Mucosa of rectum (tissue), 2 donors: ENCODE data around the gene TDRD1.

ENCODE experiments used
- H3K27ac ChIP-seq, 2 donors: one replicate each; pipeline ENCODE4 v1.7.0; 2013; ENCODE audit warnings: inconsistent platforms in 2 of 2, low read depth in 2 of 2, low read length in 2 of 2
- H3K27me3 ChIP-seq, 2 donors: one replicate each; pipeline ENCODE4 v1.7.0; 2013; ENCODE audit warnings: low read length in 2 of 2; ENCODE audit not compliant: control insufficient read depth in 2 of 2, insufficient read depth in 2 of 2
- H3K36me3 ChIP-seq, 2 donors: one replicate each; pipeline ENCODE4 v1.7.0; 2013; ENCODE audit warnings: low read length in 2 of 2; ENCODE audit not compliant: control insufficient read depth in 2 of 2, insufficient read depth in 2 of 2
- H3K4me1 ChIP-seq, 2 donors: one replicate each; pipeline ENCODE4 v1.7.0; 2013; ENCODE audit warnings: low read length in 2 of 2, mild to moderate bottlenecking in 1 of 2; ENCODE audit not compliant: control insufficient read depth in 2 of 2, insufficient read depth in 2 of 2
- H3K4me3 ChIP-seq, 2 donors: one replicate each; pipeline ENCODE4 v1.7.0; 2013; ENCODE audit warnings: low read length in 2 of 2
- H3K9ac ChIP-seq, 2 donors: one replicate each; pipeline ENCODE4 v1.7.0; 2013; ENCODE audit warnings: low read length in 2 of 2, low read depth in 1 of 2, mild to moderate bottlenecking in 1 of 2
- H3K9me3 ChIP-seq, 2 donors: one replicate each; pipeline ENCODE4 v1.7.0; 2013; ENCODE audit warnings: low read length in 2 of 2; ENCODE audit not compliant: control insufficient read depth in 2 of 2
- donor health status: healthy.
- donor health status: Normal muscosa, but diverticular disease.

TDRD1 gene

DNA sequence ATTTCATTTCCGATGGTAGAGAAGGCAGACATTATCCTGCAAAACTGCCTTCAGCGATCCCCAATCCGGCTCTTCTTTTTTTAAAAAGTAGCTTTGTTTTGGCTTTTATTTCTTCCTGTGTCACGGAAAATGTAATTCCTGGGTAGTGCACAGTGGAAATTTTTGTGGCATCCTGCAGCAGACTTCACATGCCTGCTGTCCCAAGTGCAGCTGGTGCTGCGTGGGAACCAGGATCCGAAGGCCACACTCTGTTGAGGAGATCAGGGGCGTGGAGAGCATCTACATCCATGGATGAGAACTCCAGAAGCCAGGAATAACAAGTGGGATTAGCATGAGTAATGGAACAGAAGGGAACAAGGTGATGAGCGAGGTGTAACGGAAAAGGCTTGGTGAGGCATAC lies 64.5 kb downstream of the TDRD1 start:
- Histone ChIP-seq H3K27me3 (peaks cover 34 to 41% of the 10 kb centered on the region in 2 donors), H3K9me3 (no peaks in the 10 kb centered on the region), H3K9ac (no peak overlapping the region), H3K36me3 (no peaks in the 10 kb centered on the region), H3K4me1 (peaks cover 7 to 12% of the 10 kb centered on the region in 2 donors), H3K27ac (no peak overlapping the region), H3K4me3 (no peak overlapping the region)

DNA sequence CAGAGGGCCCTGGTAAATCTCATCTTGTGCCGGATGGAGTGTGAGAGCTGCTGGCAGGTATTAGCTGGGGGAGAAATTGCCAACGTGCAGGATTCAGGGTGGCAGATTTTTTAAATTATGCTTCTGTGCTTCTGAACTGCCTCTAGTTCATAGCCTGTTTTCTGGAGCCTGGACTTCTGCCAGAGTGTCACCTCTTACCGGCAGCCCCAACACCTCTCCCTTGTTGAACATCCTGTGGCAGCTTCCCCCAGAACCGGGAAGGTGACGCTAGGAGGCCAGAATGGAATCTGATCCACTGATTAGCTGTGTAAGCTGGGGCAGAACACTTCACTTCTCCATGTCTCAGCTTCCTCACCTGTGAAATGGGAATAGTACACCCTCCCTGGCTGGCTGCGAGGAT lies 65.0 kb downstream of the TDRD1 start:
- no peak overlapping the region for H3K9ac ChIP-seq
- H3K36me3 ChIP-seq: no peaks in the 10 kb centered on the region
- peaks cover 5 to 12% of the 10 kb centered on the region in 2 donors for H3K4me1 ChIP-seq
- peaks cover 31 to 41% of the 10 kb centered on the region in 2 donors for H3K27me3 ChIP-seq
- no peak overlapping the region for H3K27ac ChIP-seq
- no peak overlapping the region for H3K4me3 ChIP-seq
- no peaks in the 10 kb centered on the region for H3K9me3 ChIP-seq

DNA sequence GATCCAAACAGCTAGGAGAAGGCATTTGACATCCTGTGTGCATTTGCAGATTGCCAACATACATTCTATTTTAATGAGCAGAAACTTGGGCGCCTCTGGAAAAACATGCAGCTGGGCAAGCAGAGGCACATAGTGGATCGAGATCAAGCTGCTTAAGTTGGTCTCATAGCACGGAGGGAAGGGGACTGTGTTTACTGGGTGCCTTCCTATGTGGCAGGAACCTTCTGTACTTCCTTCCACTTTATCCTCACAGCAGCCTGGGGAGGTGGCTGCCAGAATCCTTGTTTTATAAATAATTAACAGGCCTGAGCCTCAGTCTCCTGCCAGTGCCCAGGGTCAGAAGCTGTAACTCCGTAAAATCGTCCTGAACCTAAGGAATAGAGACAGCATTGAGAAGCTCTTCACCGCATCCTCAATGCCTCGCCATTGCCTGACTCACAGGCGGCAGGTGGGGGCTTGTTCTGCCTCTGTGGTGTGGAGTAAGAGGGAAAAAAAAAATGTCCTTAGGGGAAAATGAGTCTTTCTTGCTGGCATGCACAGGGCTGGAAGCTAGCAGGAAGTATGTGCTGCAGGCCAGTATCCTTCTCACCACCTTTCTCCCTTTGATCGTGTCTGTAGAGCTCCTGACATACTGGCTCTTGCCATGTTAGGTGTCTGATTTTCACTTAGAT lies 66.1 kb downstream of the TDRD1 start:
- Histone ChIP-seq H3K36me3 (no peaks in the 10 kb centered on the region), H3K27me3 (peaks cover 24 to 35% of the 10 kb centered on the region in 2 donors), H3K27ac (no peak overlapping the region), H3K9me3 (no peaks in the 10 kb centered on the region), H3K9ac (no peak overlapping the region), H3K4me1 (peaks cover 0 to 12% of the 10 kb centered on the region in 2 donors), H3K4me3 (no peak overlapping the region)

DNA sequence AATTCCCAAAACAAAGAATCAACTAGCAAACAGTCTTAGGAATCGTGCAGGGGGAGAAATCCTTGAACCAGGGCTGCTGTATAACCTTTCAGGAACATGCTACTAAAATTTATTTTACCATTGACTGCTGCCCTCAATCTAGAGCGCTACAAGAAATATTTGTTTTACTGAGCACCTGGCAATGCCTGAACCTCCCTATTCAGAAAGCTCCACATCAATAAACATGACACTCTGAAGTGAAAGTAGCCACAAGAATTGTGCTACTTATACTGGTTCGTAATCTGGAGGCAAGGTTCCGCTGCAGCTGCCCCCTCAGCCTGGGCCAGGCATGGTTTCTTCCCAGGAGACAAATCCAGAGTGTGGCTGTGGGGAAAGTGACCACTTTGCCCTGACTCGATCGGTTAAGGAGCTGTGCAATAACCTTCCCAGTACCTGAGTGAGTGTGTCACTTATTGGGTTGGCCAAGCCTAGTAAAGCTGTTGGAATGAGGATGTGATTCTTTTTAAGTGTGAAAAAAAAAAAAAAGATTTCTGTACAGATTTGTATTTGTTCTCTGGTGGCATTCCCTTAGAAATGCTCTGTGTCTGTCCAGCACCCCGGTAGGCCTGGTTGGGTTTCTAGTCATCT lies 67.6 kb downstream of the TDRD1 start:
- peak overlapping the region in 1 of 2 donors; percentile 31 for H3K27ac ChIP-seq
- H3K27me3 ChIP-seq: peaks cover 19 to 26% of the 10 kb centered on the region in 2 donors
- no peaks in the 10 kb centered on the region for H3K9me3 ChIP-seq
- H3K9ac ChIP-seq: peak overlapping the region in 1 of 2 donors; percentile 30
- no peaks in the 10 kb centered on the region for H3K36me3 ChIP-seq
- H3K4me3 ChIP-seq: peak overlapping the region; percentile 57 to 59
- peaks cover 0 to 12% of the 10 kb centered on the region in 2 donors for H3K4me1 ChIP-seq

DNA sequence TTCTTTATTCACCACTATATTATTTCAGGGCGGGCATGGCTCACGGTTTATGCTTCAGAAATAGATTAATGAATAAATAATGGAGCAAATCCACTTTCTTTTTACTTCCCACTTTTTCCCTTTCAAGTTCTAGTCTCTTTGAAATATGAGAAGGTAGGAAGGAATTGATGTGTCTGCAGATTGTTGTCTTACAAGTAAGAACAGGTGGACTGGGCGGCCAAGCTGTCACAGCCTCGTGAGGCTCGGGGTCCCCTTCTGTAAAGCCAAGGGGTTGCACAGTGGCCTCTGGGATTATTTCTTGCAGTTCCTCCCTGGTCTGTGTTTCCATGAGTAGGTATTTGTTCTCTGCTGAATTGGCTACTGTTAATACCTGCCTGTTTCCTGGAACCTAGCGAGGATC lies 71.1 kb downstream of the TDRD1 start:
- Histone ChIP-seq H3K27ac (no peak overlapping the region), H3K27me3 (peaks cover 2 to 6% of the 10 kb centered on the region in 2 donors), H3K36me3 (no peaks in the 10 kb centered on the region), H3K9me3 (no peaks in the 10 kb centered on the region), H3K4me1 (peaks cover 0 to 6% of the 10 kb centered on the region in 2 donors), H3K9ac (no peak overlapping the region), H3K4me3 (no peak overlapping the region)

DNA sequence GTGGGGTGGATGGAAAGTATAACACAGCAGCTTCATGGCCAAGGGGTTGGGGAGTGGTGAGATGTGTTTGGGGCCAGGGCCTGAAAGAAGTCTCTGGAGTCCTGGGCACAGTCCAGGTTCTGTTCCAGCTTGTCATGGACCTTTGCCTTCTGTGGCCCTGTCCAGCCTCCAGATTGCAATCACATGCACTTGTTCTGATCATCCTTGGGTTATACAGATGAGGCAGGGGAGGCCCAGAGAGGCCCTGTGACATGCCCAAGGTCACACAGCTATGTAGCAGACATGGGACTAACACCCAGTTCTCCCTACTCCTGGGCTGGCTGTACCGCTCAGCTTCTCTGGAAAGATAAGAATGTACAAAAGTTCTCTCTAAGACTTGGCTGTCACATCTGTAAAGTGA lies 71.6 kb downstream of the TDRD1 start:
- Histone ChIP-seq H3K9ac (no peak overlapping the region), H3K27ac (no peak overlapping the region), H3K4me3 (no peak overlapping the region), H3K9me3 (no peaks in the 10 kb centered on the region), H3K36me3 (no peaks in the 10 kb centered on the region), H3K4me1 (peaks cover 0 to 1% of the 10 kb centered on the region in 2 donors), H3K27me3 (peaks cover 0 to 3% of the 10 kb centered on the region in 2 donors)

DNA sequence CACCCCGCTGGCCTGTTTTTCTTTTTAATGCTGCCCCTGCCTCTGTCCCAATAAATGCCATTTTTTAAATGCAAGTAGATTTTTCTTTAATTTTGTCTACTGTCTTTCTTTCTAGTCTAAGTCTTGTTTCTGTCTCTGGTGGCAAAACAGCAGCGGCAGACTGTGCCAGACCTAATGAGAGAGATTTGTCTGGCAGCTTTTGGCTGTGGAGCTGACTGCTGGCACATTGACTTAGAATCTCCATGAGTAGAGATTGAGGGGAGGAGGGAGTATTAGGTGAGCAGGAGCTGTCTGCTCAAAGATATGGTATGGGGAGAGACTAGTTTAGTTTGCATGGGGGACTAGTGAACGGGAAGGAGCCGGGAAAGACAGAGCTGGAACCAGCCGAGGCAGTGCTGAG lies 72.9 kb downstream of the TDRD1 start:
- no peaks in the 10 kb centered on the region for H3K36me3 ChIP-seq

DNA sequence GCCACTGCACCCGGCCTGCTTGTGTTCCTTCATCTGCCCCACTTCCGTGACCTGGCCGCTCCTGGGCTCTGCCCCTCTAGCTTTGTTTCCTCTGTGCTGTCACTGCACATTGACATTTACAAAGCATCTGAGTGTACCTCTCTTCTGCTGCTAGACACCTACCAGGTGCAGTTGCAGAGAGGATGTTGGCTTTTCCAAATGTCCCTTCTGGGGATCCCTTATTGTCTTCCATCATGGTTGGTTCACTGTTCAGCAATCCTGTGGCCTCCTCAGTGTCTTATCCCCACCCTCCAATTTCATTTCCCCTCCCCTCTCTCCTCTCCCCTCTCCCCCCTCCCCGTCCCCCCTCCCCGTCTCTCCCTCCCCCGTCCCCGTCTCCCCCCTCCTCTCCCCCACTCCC lies 73.7 kb downstream of the TDRD1 start:
- Histone ChIP-seq H3K27me3 (peaks cover 0 to 3% of the 10 kb centered on the region in 2 donors), H3K4me3 (no peak overlapping the region), H3K27ac (no peak overlapping the region), H3K9ac (no peak overlapping the region), H3K9me3 (no peaks in the 10 kb centered on the region), H3K36me3 (no peaks in the 10 kb centered on the region), H3K4me1 (peaks cover 3 to 7% of the 10 kb centered on the region in 2 donors)

More for the DNA sequence above, 72.9 kb downstream of the TDRD1 start:
- no peaks in the 10 kb centered on the region for H3K9me3 ChIP-seq
- no peak overlapping the region for H3K4me3 ChIP-seq
- H3K27ac ChIP-seq: no peak overlapping the region
- no peaks in the 10 kb centered on the region for H3K4me1 ChIP-seq
- no peak overlapping the region for H3K9ac ChIP-seq
- peaks cover 0 to 3% of the 10 kb centered on the region in 2 donors for H3K27me3 ChIP-seq

DNA sequence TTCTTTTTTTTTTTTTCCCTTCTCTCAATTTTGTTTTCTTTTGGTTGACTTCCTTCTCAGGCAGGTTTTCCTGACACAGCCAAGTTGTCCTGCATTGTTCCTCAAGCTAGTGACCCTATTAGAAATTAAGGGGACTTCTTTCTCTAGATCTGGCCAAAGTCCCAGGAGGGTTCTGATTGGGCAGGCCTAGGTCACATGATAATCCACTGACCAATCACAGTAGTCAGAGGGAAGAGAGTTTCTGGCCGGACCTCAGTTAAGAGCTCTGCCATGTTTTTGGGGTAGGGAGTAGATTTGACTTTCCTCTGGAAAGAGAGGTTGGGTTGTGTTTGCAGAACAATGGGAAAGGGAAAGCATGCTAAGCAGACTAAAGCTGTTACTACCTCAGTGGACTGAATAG lies 76.1 kb downstream of the TDRD1 start:
- no peaks in the 10 kb centered on the region for H3K9me3 ChIP-seq
- no peaks in the 10 kb centered on the region for H3K36me3 ChIP-seq
- H3K27me3 ChIP-seq: peaks cover 0 to 3% of the 10 kb centered on the region in 2 donors
- H3K27ac ChIP-seq: no peak overlapping the region
- peaks cover 3 to 12% of the 10 kb centered on the region in 2 donors for H3K4me1 ChIP-seq
- H3K4me3 ChIP-seq: no peak overlapping the region
- H3K9ac ChIP-seq: no peak overlapping the region

DNA sequence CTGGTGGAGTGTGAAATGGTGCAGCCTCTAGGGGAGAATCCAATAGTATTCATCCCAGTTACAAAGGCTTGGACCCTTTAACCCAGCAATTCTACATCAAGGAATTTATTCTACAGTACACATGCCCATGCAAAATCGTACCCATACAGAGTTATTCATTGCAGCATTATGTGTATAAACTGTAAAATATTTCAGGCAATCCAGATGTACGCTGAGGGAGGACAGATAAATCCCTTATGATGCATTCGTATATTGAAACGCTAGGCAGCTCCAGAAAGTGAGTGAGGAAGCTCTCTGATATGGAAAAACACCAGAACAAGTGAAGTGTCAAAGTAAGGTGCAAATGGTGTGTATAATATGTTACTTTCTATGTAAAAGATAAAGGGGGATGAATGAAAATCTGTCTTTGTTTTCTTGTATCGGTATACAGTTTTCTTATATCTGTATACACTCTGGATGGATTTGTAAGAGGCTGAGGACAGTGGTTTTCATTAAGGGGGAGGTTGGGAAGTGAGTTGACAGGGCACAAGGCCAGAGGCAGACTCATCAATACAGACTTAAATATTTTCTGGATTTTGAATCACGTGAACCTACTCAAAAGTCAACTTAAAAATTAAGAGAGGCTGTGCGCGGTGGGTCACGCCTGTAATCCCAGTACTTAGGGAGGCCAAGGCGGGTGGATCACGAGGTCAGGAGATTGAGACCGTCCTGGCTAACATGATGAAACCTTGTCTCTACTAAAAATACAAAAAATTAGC lies 77.0 kb downstream of the TDRD1 start:
- H3K36me3 ChIP-seq: no peaks in the 10 kb centered on the region
- peaks cover 3 to 12% of the 10 kb centered on the region in 2 donors for H3K4me1 ChIP-seq
- no peak overlapping the region for H3K27ac ChIP-seq
- no peak overlapping the region for H3K9ac ChIP-seq
- no peaks in the 10 kb centered on the region for H3K27me3 ChIP-seq
- no peaks in the 10 kb centered on the region for H3K9me3 ChIP-seq
- no peak overlapping the region for H3K4me3 ChIP-seq
